Stimulated activated CD8-positive, alpha-beta memory T cell treated with anti-CD3 and anti-CD28 coated beads, Interleukin-15, amount 100 ng/mL, for 1 hour (primary cell): ENCODE measurements around the gene NDUFA8.

ENCODE experiments used
- DNase-seq: peaks from one replicate; pipeline ENCODE4 v3.0.0-alpha.2; 2020; ENCODE audit warnings: low read depth

Gene NDUFA8

DNA sequence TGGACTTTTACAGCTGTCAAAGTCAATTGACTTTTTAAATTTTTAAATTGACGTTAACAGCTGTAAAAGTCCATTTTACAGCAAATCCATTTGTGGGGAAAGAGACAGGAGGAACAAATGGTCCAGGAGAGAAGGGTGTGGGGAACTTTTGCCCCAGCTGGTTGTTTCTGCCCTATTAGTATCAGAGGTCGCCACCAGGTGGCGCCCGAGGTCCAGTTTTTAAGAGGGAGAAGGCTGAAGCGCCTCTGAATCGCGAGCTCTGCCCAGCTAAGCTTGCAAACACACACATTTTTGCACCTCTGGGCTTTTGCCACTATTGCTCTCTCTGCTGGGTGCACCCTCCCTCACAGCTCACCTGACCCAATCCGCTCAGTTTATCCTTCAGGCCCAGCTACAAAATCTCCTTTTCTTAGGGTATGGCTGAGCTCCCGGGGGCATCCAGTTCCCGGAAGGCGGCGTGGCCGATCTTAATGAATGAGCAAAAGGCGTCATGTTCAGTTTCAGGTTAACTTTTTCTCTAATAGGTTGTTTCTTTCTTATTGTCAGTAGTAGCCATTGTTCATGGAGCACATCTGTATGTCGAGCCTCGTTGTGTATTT, 60.2 kb downstream of the NDUFA8 start:
- DNase-seq, result peak; percentile 63

- DNase-seq, result no peak
Measured at GRCh38 chr9:122097679-122098315, 61.8 kb downstream of the NDUFA8 start.

DNA sequence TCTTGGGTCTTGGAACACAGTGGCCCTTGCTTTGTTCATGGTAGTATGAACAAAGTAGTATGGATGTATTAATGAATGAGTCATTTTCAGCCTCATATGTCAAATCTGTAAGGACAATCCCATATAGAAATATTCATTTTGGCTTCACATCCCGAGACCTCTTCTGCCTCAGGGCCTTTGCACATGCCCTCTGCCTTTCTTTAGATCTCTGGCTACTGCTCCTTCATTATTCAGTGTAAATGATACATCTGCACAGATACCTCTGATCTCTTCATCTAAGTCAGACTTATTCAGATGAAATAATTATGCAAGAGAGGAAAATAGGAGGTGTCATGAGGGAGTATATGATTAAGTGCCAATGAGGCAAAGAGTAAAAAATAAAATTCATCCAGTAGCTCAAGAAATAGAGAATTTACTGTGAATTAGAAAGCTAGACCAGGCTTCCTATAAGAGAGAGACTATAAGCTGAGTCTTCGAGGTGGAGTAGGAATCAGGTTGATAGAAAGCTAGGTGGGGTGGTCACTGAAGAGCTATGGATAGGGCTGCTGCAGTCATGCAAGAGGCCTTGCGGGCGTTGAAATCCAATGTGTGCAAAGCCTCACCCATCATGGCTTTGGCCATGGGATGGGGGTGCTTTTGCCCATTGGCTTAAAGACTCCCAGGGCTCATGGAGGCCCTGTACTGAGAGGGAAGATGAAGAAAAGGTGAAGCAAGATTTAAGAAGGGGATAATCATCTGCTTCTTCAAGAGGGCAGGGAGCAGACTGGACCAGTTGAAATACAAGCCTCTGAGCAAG, 62.8 kb downstream of the NDUFA8 start:
- no peak for DNase-seq

GRCh38 chr9:122095010-122095767, 64.4 kb downstream of the NDUFA8 start:
- peak; percentile 32 for DNase-seq
